COLO668 (cell line): ENCODE results near the gene RAD51AP2.
"Not testable (repeated sequence)": the region's sequence is repeated elsewhere in the genome, so short reads cannot be mapped to it uniquely, and the experiment has no call there.

Source experiments
- DNase-seq: peaks from one replicate; lab custom pipeline; 2025; ENCODE audit not compliant: unreplicated experiment; lab: John Stamatoyannopoulos, UW

RAD51AP2 gene

GRCh38 chr2:17518212-17519154, at the start of gene RAD51AP2:
TSS of gene RAD51AP2 (minus strand) at chr2:17518440. CDS start at chr2:17518415, 25 bp downstream.
- peak; percentile 10 for DNase-seq

DNA sequence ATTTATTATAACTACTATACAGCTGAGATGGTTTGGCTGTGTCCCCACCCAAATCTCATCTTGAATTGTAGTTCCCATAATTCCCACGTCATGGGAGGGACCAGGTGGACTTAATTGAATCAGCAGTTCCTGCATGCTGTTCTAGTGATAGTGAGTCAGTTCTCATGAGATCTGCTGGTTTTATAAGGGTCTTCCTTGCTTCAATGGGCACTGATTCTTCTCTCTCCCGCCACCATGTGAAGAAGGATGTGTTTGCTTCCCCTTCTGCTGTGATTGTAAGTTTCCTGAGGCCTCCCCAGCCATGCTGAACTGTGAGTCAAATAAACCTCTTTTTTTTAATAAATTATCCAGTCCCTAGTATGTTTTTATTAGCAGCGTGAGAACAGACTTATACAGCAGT, 47.5 kb upstream of the RAD51AP2 start:
- not testable (repeated sequence) for DNase-seq

- no peak for DNase-seq
Observed at GRCh38 chr2:17558878-17559277, 40.6 kb upstream of the RAD51AP2 start.

DNA sequence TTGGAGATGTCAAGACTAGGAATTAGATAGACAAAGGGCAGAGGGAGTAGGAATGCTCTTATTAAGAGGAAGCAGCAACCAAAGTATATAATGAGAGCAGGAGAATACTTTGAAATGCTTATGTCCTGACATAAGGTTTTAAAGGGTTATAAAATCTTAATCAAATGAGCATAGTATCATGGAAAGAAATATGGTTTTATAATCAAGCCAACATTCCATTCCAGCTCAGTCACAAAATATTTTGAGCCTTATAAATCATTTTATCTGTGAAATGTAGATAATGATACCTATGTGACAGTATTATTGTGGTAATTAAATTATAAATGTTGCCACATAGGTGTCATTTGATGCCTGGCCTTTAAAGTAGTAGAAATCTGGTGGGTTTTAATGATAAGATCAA, 39.8 kb upstream of the RAD51AP2 start:
- no peak for DNase-seq

- no peak for DNase-seq
Observed at GRCh38 chr2:17557596-17557995, 39.4 kb upstream of the RAD51AP2 start.

- no peak for DNase-seq
Observed at GRCh38 chr2:17555150-17555549, 36.9 kb upstream of the RAD51AP2 start.

DNA sequence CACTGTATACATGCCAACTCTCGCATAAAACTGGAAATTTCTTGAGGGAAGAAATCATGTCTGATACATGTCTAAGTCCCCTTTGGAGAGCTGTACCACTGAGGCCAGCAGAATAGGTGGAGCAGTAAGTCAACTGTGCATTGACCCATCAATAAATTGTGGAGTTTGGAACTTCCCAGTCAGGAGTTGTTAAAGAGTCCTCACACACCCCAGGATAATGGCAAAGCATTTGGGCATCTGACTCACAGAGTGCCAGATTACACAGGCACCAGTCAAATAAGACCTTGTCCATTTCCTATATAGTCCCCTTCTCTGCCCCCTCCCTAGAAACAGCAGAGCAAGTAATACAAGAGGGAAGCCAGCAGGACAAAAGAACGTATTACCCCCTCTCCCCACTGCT, 32.7 kb upstream of the RAD51AP2 start:
- DNase-seq = no peak

DNA sequence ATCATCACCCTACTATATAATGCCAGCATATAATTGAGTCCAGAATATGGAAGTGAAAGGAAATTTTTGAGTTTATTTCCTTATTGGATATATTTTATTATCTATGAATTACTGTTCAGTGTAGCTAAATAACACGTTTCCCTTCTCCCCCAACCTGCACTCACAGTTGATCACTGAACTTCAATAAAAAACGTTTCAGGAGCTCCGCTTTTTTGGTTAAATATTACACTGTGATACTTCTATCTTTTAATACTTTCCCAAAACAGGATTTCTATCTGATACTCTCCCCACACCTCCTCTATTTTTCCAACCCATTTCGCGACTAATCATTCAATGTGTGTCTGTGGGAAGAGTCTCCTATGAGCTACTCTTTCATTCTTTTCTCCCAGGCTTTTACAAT, 29.5 kb upstream of the RAD51AP2 start:
- DNase-seq = no peak

DNA sequence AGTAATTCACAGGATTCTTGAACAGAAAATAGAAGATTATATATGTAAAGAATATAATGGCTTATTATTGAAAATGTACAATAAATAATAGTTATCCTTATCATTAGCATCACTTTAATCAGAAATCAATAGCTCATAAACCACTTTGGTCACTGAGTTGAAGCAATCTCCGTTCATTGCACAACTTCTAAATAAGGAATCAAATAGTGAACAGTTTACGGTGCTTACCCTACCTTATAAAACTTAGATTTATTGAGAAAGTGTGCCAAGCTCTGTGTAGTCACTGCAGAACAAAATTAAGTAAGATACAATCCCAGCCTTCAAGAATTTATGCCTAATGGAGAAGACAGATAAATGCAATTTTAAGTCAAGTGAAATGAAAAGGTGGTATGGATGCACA, 29.0 kb upstream of the RAD51AP2 start:
- no peak for DNase-seq

DNA sequence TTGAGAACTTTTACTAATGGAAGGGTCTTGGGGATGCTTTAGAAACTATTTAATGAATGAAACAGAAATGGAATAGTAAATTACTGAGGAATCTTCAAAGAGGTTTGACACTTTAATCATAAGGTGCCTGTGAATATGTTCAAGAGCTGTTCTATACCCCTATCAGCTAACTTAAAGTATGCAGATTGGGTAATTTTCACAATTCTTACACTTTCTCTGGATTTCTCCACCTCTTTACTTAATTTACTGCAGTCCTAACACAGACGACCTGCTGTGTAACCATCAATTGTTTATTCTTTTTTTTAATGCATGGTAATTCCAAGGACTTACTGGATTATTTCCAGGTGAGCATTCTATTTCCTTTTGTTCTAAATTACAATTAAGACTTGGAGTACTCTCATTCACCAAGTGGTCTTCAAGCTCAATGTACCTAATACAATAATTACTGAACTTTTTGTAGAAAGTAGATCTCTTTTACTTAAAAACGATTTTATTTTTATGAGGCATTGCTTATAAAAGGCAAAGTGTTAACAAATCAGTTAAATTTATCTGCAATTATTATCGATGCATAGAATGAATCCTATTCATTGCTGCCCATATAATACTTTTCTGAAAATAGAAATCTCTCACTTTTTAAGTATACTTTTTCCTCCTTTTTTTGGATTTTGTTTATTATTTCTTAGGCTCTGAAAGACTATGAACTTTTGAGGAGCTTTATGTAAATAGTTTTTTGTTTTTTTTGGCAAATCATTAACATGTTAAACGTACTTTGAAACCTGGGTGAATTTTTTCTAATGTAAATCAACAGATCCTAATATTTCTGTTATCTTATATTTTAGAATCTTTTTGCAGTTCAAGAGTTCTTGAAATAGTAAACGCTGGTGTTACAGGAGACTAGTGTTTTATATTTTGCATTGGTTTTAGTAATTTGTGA, 27.7 kb upstream of the RAD51AP2 start:
- no peak for DNase-seq

GRCh38 chr2:17544256-17544655, 26.0 kb upstream of the RAD51AP2 start:
- DNase-seq = no peak

DNA sequence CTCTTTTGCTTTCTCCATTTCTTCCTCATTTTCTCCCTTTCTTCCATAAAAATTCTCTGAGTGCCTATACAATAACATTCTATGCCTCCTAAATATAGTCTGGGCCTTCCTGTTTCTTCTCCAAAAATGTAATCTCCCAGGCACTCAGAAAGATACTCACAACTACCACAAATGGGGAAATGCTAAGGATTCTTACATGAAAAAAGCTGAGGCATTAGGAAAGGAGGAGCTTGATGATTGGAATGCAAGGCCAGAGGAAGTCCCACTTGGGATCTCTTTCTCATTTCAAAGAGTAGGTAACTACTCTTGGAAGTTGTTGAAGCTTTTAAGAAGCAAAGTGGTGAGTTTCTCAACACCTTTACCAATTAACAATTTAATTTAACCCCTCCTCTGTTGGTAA, 25.6 kb upstream of the RAD51AP2 start:
- no peak for DNase-seq

DNA sequence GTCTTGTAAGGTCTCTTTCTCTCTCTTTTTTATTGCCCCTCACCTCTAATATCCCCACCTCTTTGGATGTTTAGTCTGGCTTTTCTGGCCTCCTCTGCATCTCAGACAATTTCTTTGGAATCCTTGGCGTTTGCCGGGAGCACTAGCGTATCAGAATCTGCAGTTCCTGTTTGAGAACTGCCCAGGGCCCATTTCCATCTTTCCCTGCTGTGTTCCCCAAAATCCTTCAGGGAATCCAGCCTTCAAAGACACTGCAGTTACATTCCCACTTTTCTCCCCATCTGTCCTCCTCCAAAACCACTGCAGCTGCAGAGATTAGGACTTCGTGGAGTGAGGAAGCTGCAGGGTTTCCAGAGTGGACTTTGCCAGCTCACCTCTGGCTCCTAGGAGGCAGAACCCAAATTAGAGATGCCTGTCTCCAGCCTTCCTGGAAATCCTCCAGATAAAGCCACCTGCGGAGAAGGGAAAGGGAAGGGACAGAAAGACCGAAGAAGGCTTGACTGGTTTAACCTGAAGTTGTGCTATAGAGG, 25.0 kb upstream of the RAD51AP2 start:
- DNase-seq = no peak

GRCh38 chr2:17542471-17542870, 24.2 kb upstream of the RAD51AP2 start:
- no peak for DNase-seq

DNA sequence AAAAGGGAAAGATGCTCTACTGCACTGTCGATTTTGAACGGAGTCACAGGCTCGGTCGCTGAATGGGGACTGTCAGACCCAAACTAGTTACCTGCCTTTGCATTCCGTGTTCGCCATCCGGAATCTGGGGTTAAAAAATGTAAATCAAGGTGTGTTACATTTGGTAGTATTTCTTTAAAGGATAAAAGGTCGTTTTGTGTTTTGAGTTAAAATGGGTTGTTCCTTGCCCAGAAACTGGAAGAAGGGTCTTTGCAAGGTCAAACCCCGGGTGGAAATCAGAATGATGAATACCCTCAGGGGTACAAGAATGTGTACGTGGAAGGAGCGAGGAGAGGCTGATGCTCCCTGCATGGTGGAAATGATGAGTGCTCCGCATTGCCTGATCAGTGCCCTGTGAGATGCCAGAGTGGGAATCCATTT, 23.3 kb upstream of the RAD51AP2 start:
- DNase-seq = no peak

GRCh38 chr2:17540813-17541530, 22.7 kb upstream of the RAD51AP2 start:
- no peak for DNase-seq

- peak; percentile 77 for DNase-seq
Observed at GRCh38 chr2:17540093-17540812, 22.0 kb upstream of the RAD51AP2 start, which contains the start of gene VSNL1. TSS of gene VSNL1 (plus strand) at chr2:17540696. CDS start at chr2:17592075, 51,379 bp downstream.

DNA sequence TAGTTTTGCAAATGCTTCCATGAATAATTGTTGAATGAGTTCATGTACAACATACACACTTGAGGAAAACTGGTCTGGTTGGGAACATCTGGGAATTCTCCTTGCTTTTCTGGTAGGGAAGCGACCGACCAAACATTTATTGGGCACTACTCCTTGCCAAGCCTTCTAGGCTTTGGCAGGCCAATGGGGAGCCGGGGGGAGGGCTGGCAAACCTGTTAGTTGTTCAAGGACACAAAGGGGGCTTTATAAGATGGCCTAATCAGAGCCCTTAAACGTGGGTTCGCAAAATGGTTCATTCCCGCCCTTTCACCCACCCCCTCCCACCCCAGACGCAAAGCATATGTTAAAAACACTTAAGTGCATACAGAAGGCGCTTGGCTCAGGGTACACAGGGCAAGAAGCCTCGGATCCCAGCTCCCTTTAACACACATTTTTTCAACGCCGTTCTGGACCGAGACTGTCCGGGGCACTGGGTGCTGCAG, 21.4 kb upstream of the RAD51AP2 start:
- DNase-seq = peak; percentile 17

DNA sequence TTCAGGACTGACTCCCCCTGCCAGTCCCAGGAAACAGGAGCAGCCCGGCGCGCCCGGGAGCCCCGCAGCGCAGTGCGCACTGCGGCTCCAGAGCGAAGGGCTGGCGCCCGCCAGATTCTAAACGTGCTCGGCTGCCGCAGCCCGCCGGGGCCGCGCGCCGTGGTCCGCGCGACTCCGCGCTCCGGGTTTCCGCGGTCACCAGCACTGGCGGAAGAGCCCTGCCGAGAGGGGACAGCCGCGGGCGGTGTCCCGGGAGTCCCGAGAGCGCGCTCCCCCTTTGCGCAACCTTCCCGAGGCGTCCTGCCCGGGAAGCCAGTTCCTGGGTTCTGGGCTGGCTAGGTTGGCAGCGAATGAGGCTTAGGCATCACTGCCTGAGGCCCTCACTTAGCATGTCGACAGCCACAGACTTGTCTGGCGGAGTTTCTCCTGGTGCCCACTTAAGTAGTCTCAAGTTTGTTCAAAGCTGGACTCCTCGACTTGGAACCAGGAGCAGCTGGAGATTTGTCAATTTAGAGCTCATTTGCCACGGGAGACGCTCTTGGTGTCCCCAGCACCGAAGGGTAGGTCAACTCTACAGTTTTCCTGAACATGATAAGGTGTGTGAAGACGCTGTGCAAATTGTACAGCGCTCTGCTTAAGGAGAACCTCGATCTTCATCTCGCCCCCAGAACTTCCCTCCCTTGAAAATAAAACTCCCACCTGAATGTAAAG, 20.8 kb upstream of the RAD51AP2 start:
- peak; percentile 81 for DNase-seq
